Hepatocyte (in vitro differentiated cells): Measurements from ENCODE around the gene RSPH1.

Experiments used
- EZH2 ChIP-seq: fragments of 200-600 bp; sonication (generic); IDR thresholded peaks from 2 replicates; pipeline ENCODE4 v1.6.1; 2016; ENCODE audit warnings: antibody characterized with exemption, mild to moderate bottlenecking, borderline replicate concordance
- EZH2phosphoT487 ChIP-seq: fragments of 200-600 bp; sonication (generic); IDR thresholded peaks from one replicate; pipeline ENCODE4 v1.6.1; 2018; ENCODE audit warnings: antibody characterized with exemption, mild to moderate bottlenecking, low read depth, moderate library complexity; ENCODE audit not compliant: unreplicated experiment, severe bottlenecking
- TF ChIP-seq, protein P1 (sequence below): fragments of 200-600 bp; sonication (generic); IDR thresholded peaks from 2 replicates; pipeline ENCODE4 v1.5.1; 2016; ENCODE audit warnings: antibody characterized with exemption, mild to moderate bottlenecking; ENCODE audit not compliant: poor library complexity

DNA sequence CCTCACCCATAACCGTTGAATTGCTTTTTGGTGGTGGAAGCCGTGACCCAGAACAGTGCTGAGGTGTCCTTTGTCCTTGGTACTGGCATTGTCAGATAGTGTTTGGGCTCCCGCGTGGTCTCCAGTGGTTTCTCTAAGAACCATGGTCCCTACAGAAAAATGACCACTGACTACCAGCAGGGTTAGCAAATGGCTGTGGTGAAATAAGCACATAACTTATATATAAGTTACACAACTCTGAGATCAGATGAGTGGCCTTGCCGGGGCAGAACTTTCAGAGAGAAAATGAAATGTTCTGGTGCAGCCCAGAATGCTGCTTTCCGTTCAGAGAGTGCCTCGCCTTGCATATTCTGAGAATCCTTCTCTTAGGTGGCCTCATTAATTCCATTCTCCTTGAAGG lies 22.6 kb upstream of the RSPH1 start:
- TF ChIP-seq, protein P1, sequence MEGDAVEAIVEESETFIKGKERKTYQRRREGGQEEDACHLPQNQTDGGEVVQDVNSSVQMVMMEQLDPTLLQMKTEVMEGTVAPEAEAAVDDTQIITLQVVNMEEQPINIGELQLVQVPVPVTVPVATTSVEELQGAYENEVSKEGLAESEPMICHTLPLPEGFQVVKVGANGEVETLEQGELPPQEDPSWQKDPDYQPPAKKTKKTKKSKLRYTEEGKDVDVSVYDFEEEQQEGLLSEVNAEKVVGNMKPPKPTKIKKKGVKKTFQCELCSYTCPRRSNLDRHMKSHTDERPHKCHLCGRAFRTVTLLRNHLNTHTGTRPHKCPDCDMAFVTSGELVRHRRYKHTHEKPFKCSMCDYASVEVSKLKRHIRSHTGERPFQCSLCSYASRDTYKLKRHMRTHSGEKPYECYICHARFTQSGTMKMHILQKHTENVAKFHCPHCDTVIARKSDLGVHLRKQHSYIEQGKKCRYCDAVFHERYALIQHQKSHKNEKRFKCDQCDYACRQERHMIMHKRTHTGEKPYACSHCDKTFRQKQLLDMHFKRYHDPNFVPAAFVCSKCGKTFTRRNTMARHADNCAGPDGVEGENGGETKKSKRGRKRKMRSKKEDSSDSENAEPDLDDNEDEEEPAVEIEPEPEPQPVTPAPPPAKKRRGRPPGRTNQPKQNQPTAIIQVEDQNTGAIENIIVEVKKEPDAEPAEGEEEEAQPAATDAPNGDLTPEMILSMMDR = no peak
- TF ChIP-seq EZH2 (no peak), EZH2phosphoT487 (no peak)
